Measurements from ENCODE around the gene MRPL14.

MRPL14 gene

DNA sequence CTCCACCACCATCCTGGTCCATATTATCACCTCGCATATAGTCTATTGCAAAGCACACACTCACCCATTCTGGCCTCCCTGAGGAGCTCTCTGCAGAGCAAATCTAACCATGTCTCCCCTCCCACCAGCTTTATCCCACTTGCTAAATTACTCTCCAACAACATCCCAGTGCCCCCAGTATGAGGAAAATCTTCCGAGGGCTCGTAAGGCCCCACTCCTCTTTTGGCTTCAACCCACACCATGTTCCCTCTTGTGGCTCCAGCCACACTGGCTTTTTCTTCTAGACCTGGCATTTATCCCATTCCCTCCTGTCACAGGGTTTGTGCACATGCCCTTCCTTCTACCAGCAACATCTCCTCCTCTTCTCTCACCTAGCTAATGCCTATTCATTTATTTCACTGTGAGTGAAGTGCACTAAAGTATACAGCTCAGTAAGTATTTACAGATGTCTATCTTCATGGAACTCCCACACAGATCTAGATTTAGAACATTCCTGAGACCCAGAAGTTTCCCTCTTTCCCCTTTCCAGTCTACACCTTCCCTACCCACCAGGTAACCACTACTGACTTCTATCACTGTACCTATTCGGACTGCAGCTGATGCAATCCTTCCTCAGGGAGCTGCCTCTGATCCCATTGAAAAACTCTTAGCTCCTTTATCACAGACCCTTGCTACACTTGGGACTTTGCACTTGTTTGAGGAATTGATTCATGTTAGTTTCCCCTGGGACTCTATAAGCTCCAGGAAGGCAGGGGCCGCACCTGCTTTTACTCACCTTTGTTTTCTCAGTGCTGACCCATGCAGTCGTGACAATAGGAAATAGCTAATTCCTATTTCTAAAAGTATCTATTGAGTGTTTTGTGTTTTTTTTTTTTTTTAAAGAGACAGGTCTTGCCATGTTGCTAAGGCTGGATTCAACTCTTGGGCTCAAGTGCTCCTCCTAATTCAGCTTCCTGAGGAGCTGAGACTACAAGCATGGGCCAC is 15.5 kb downstream of the MRPL14 start (continued):
- TF ChIP-seq POU6F1 (CRISPR knock-in tag; IDR thresholded peaks at IDR 0.05; ENCODE audit: borderline replicate concordance, low read depth) (no peak), ZNF565 (CRISPR knock-in tag; conservative IDR thresholded peaks at IDR 0.05; ENCODE audit: low read depth) (no peak)
- TF ChIP-seq, protein P1, sequence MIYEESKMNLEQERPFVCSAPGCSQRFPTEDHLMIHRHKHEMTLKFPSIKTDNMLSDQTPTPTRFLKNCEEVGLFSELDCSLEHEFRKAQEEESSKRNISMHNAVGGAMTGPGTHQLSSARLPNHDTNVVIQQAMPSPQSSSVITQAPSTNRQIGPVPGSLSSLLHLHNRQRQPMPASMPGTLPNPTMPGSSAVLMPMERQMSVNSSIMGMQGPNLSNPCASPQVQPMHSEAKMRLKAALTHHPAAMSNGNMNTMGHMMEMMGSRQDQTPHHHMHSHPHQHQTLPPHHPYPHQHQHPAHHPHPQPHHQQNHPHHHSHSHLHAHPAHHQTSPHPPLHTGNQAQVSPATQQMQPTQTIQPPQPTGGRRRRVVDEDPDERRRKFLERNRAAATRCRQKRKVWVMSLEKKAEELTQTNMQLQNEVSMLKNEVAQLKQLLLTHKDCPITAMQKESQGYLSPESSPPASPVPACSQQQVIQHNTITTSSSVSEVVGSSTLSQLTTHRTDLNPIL (CRISPR knock-in tag; IDR thresholded peaks at IDR 0.05; ENCODE audit: low read depth) = no peak

- no peak for ATAC-seq
- TF ChIP-seq, protein P2, sequence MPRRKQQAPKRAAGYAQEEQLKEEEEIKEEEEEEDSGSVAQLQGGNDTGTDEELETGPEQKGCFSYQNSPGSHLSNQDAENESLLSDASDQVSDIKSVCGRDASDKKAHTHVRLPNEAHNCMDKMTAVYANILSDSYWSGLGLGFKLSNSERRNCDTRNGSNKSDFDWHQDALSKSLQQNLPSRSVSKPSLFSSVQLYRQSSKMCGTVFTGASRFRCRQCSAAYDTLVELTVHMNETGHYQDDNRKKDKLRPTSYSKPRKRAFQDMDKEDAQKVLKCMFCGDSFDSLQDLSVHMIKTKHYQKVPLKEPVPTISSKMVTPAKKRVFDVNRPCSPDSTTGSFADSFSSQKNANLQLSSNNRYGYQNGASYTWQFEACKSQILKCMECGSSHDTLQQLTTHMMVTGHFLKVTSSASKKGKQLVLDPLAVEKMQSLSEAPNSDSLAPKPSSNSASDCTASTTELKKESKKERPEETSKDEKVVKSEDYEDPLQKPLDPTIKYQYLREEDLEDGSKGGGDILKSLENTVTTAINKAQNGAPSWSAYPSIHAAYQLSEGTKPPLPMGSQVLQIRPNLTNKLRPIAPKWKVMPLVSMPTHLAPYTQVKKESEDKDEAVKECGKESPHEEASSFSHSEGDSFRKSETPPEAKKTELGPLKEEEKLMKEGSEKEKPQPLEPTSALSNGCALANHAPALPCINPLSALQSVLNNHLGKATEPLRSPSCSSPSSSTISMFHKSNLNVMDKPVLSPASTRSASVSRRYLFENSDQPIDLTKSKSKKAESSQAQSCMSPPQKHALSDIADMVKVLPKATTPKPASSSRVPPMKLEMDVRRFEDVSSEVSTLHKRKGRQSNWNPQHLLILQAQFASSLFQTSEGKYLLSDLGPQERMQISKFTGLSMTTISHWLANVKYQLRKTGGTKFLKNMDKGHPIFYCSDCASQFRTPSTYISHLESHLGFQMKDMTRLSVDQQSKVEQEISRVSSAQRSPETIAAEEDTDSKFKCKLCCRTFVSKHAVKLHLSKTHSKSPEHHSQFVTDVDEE (CRISPR knock-in tag; IDR thresholded peaks at IDR 0.05) = no peak
- TF ChIP-seq CSDC2 (CRISPR knock-in tag; IDR thresholded peaks at IDR 0.05) = no peak
Observed at GRCh38 chr6:44110966-44111365, 16.3 kb downstream of the MRPL14 start.

- no peak for ATAC-seq
- TF ChIP-seq ZFP3 (CRISPR knock-in tag; IDR thresholded peaks at IDR 0.05) (no peak), ARNTL (CRISPR knock-in tag; IDR thresholded peaks at IDR 0.05; ENCODE audit: borderline replicate concordance, low read depth) (no peak), TCF4 (CRISPR knock-in tag; IDR thresholded peaks at IDR 0.05; ENCODE audit: borderline replicate concordance) (no peak), PATZ1 (CRISPR knock-in tag; IDR thresholded peaks at IDR 0.05; ENCODE audit: borderline replicate concordance) (no peak), SNAI2 (CRISPR knock-in tag; IDR thresholded peaks at IDR 0.05) (no peak), ESRRG (CRISPR knock-in tag; IDR thresholded peaks at IDR 0.05) (no peak), POU6F1 (CRISPR knock-in tag; IDR thresholded peaks at IDR 0.05; ENCODE audit: borderline replicate concordance, low read depth) (no peak), OSR1 (CRISPR knock-in tag; IDR thresholded peaks at IDR 0.05) (no peak)
Observed at GRCh38 chr6:44110005-44110676, 17.1 kb downstream of the MRPL14 start.

- no peak for ATAC-seq
- TF ChIP-seq BACH2 (CRISPR knock-in tag; IDR thresholded peaks at IDR 0.05; ENCODE audit: borderline replicate concordance) = no peak
- TF ChIP-seq GLIS3 (CRISPR knock-in tag; IDR thresholded peaks at IDR 0.05) = no peak
- no peak for TF ChIP-seq ZFP3 (CRISPR knock-in tag; IDR thresholded peaks at IDR 0.05)
- TF ChIP-seq OSR1 (CRISPR knock-in tag; IDR thresholded peaks at IDR 0.05) = no peak
- TF ChIP-seq PPARA (CRISPR knock-in tag; IDR thresholded peaks at IDR 0.05; ENCODE audit: borderline replicate concordance) = no peak
- no peak for TF ChIP-seq ZNF565 (CRISPR knock-in tag; conservative IDR thresholded peaks at IDR 0.05; ENCODE audit: low read depth)
- no peak for TF ChIP-seq TOX (CRISPR knock-in tag; IDR thresholded peaks at IDR 0.05; ENCODE audit: borderline replicate concordance)
- TF ChIP-seq, protein P1 (CRISPR knock-in tag; IDR thresholded peaks at IDR 0.05; ENCODE audit: low read depth) = no peak
- TF ChIP-seq, protein P3, sequence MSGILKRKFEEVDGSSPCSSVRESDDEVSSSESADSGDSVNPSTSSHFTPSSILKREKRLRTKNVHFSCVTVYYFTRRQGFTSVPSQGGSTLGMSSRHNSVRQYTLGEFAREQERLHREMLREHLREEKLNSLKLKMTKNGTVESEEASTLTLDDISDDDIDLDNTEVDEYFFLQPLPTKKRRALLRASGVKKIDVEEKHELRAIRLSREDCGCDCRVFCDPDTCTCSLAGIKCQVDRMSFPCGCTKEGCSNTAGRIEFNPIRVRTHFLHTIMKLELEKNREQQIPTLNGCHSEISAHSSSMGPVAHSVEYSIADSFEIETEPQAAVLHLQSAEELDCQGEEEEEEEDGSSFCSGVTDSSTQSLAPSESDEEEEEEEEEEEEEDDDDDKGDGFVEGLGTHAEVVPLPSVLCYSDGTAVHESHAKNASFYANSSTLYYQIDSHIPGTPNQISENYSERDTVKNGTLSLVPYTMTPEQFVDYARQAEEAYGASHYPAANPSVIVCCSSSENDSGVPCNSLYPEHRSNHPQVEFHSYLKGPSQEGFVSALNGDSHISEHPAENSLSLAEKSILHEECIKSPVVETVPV (CRISPR knock-in tag; IDR thresholded peaks at IDR 0.05) = no peak
- TF ChIP-seq RARB (CRISPR knock-in tag; IDR thresholded peaks at IDR 0.05) = no peak
- no peak for TF ChIP-seq ZNF70 (CRISPR knock-in tag; IDR thresholded peaks at IDR 0.05)
Observed at GRCh38 chr6:44109212-44109611, 18.0 kb downstream of the MRPL14 start.
